H9 (cell line): ENCODE measurements around the gene GPR150. TPM values are rescaled to one million over a fixed set of nuclear protein-coding genes. Genes with fewer than 3 reads are reported as not detected.

Experiments used
- DNase-seq: peaks from one replicate; pipeline ENCODE4 v3.0.0-alpha.2; 2017
- H2AFZ ChIP-seq: one replicate; pipeline ENCODE4 v1.6.1; 2013; ENCODE audit warnings: mild to moderate bottlenecking, low read length, control low read depth, moderate library complexity
- H2AK5ac ChIP-seq: 2 replicates; pipeline ENCODE4 v1.6.1; 2013; ENCODE audit warnings: low read length, control low read depth, mixed read lengths; ENCODE audit not compliant: insufficient read length
- H2BK120ac ChIP-seq: one replicate; pipeline ENCODE4 v1.6.1; 2013; ENCODE audit warnings: low read depth, mild to moderate bottlenecking, low read length, control low read depth, inconsistent platforms; ENCODE audit not compliant: poor library complexity, severe bottlenecking
- H2BK12ac ChIP-seq: 2 replicates; pipeline ENCODE4 v1.6.1; 2013; ENCODE audit warnings: low read length, control low read depth, mixed read lengths, low read depth; ENCODE audit not compliant: insufficient read length
- H2BK15ac ChIP-seq: 2 replicates; pipeline ENCODE4 v1.6.1; 2013; ENCODE audit warnings: low read depth, low read length, control low read depth
- H2BK20ac ChIP-seq: one replicate; pipeline ENCODE4 v1.6.1; 2013; ENCODE audit warnings: low read depth, mild to moderate bottlenecking, low read length, control low read depth, inconsistent platforms; ENCODE audit not compliant: poor library complexity, severe bottlenecking
- H2BK5ac ChIP-seq: 2 replicates; pipeline ENCODE4 v1.6.1; 2013; ENCODE audit warnings: low read length, control low read depth, mixed read lengths; ENCODE audit not compliant: insufficient read length
- H3K14ac ChIP-seq: 2 replicates; pipeline ENCODE4 v1.6.1; 2013; ENCODE audit warnings: low read length, control low read depth; ENCODE audit not compliant: insufficient read depth
- H3K18ac ChIP-seq: 2 replicates; pipeline ENCODE4 v1.6.1; 2013; ENCODE audit warnings: low read depth, mild to moderate bottlenecking, mixed read lengths, low read length, control low read depth; ENCODE audit not compliant: insufficient read length
- H3K23ac ChIP-seq: 2 replicates; pipeline ENCODE4 v1.6.1; 2013; ENCODE audit warnings: low read length, control low read depth, mixed read lengths, low read depth; ENCODE audit not compliant: insufficient read length
- H3K23me2 ChIP-seq: 2 replicates; pipeline ENCODE4 v1.6.1; 2013; ENCODE audit warnings: low read depth, mild to moderate bottlenecking, mixed read lengths, low read length, control low read depth; ENCODE audit not compliant: insufficient read length, poor library complexity, severe bottlenecking
- H3K27ac ChIP-seq: 2 replicates; pipeline ENCODE4 v1.5.1; 2013; ENCODE audit warnings: low read length, control low read depth, mixed read lengths, low read depth; ENCODE audit not compliant: insufficient read length
- H3K27me3 ChIP-seq: 2 replicates; pipeline ENCODE4 v1.6.1; 2013; ENCODE audit warnings: low read length, control low read depth, inconsistent platforms; ENCODE audit not compliant: insufficient read depth
- H3K4ac ChIP-seq: 2 replicates; pipeline ENCODE4 v1.6.1; 2013; ENCODE audit warnings: low read depth, mild to moderate bottlenecking, control low read depth, inconsistent platforms, low read length, moderate library complexity
- H3K4me1 ChIP-seq: 2 replicates; pipeline ENCODE4 v1.6.1; 2013; ENCODE audit warnings: low read length, control low read depth, inconsistent platforms; ENCODE audit not compliant: insufficient read depth
- H3K4me2 ChIP-seq: 2 replicates; pipeline ENCODE4 v1.6.1; 2013; ENCODE audit warnings: low read length, control low read depth, mixed read lengths; ENCODE audit not compliant: insufficient read length, insufficient read depth
- H3K56ac ChIP-seq: 2 replicates; pipeline ENCODE4 v1.6.1; 2013; ENCODE audit warnings: low read depth, mild to moderate bottlenecking, mixed read lengths, low read length, control low read depth; ENCODE audit not compliant: insufficient read length
- H3K79me1 ChIP-seq: 2 replicates; pipeline ENCODE4 v1.6.1; 2013; ENCODE audit warnings: low read depth, mild to moderate bottlenecking, moderate library complexity, low read length, control low read depth, inconsistent platforms; ENCODE audit not compliant: insufficient read depth, poor library complexity, severe bottlenecking
- H3K79me2 ChIP-seq: 2 replicates; pipeline ENCODE4 v1.6.1; 2013; ENCODE audit warnings: low read length, control low read depth, inconsistent platforms; ENCODE audit not compliant: insufficient read depth
- H3K9ac ChIP-seq: 2 replicates; pipeline ENCODE4 v1.6.1; 2013; ENCODE audit warnings: low read length, control low read depth, mixed read lengths; ENCODE audit not compliant: insufficient read length; ENCODE audit errors: extremely low read depth
- H3K9me3 ChIP-seq: one replicate; pipeline ENCODE4 v1.6.1; 2013; ENCODE audit warnings: low read depth, low read length, inconsistent platforms; ENCODE audit not compliant: control insufficient read depth
- H3T11ph ChIP-seq: one replicate; pipeline ENCODE4 v1.6.1; 2013; ENCODE audit warnings: mild to moderate bottlenecking, low read length, control low read depth, inconsistent platforms
- H4K20me1 ChIP-seq: one replicate; pipeline ENCODE4 v1.6.1; 2013; ENCODE audit not compliant: control insufficient read depth, insufficient read length, insufficient read depth
- H4K5ac ChIP-seq: 2 replicates; pipeline ENCODE4 v1.6.1; 2013; ENCODE audit warnings: low read depth, mild to moderate bottlenecking, mixed read lengths, low read length, control low read depth; ENCODE audit not compliant: insufficient read length
- H4K8ac ChIP-seq: replicated peaks from 2 replicates; pipeline ENCODE4 v1.6.1; 2013; ENCODE audit warnings: low read length, control low read depth, mixed read lengths, low read depth; ENCODE audit not compliant: insufficient read length
- H4K91ac ChIP-seq: 2 replicates; pipeline ENCODE4 v1.6.1; 2013; ENCODE audit warnings: low read depth, mild to moderate bottlenecking, moderate library complexity, mixed read lengths, low read length, control low read depth; ENCODE audit not compliant: insufficient read length
- H3K27ac Mint-ChIP-seq, 3 experiments: 2 replicates in 2 of 3; 3 replicates in 1 of 3; pipeline ENCODE4 v1.8.0; 2020 to 2021; ENCODE audit warnings: mixed read lengths in 3 of 3, mild to moderate bottlenecking in 1 of 3, moderate library complexity in 1 of 3
- H3K27me3 Mint-ChIP-seq: 2 replicates; pipeline ENCODE4 v1.8.0; 2021; ENCODE audit warnings: low read depth, mild to moderate bottlenecking, moderate library complexity, mixed read lengths
- H3K36me3 Mint-ChIP-seq, 3 experiments: 2 replicates in 2 of 3; 3 replicates in 1 of 3; pipeline ENCODE4 v1.8.0; 2020 to 2021; ENCODE audit warnings: low read depth in 3 of 3, mixed read lengths in 3 of 3; ENCODE audit not compliant: insufficient read depth in 1 of 3
- H3K4me1 Mint-ChIP-seq, 2 experiments: 2 replicates each; pipeline ENCODE4 v1.8.0; 2020; ENCODE audit warnings: mixed read lengths in 2 of 2
- H3K4me3 Mint-ChIP-seq, 2 experiments: 2 replicates in 1 of 2; 3 replicates in 1 of 2; pipeline ENCODE4 v1.8.0; 2020 to 2021; ENCODE audit warnings: mild to moderate bottlenecking in 2 of 2, mixed read lengths in 2 of 2, moderate library complexity in 1 of 2
- H3K9me3 Mint-ChIP-seq, 2 experiments: 2 replicates in 1 of 2; 3 replicates in 1 of 2; pipeline ENCODE4 v1.8.0; 2020; ENCODE audit warnings: mild to moderate bottlenecking in 2 of 2, mixed read lengths in 2 of 2, moderate library complexity in 1 of 2
- CTCF ChIP-seq: fragments of 200-600 bp; sonication (generic); conservative IDR thresholded peaks from 3 replicates; pipeline ENCODE4 v1.8.0; 2021; ENCODE audit warnings: antibody characterized with exemption, mild to moderate bottlenecking
- WGBS: extraction: QIAGEN DNeasy Blood & Tissue Kit; methylation state at CpG from one replicate; pipeline ENCODE4 v1.1.7; 2013; ENCODE audit warnings: missing lambda C conversion rate, low lambda C conversion rate, mixed read lengths; ENCODE audit not compliant: insufficient read length; ENCODE audit errors: extremely low coverage; 5-methylcytosine and 5-hydroxymethylcytosine counted together
- total RNA-seq: library from RNA; stranded (reverse); gene quantifications from 2 replicates; pipeline ENCODE4 v1.2.1, GENCODE V29; 2021

The GPR150 gene
- total RNA-seq, 1 experiment from 2014 or later: not detected

DNA sequence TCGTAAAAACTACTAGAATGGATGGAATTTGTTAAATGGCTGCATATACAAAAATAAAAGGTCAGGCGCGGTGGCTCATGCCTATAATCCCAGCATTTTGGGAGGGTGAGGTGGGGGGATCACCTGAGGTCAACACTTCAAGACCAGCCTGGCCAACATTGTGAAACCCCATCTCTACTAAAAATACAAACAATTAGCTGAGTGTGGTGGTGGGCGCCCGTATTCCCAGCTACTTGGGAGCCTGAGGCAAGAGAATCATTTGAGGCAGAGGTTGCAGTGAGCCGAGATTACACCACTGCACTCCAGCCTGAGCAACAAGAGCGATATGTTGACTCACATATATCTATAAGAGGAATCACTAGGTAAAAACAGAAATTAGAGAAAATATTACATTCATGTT lies 9.3 kb upstream of the GPR150 start:
- WGBS: no CpG with 5 or more reads among the region's 7 CpGs
- TF ChIP-seq CTCF: no peak
- H3K18ac ChIP-seq: no peak overlapping the region

More for the DNA sequence above, 9.3 kb upstream of the GPR150 start:
- Mint-ChIP-seq H3K27me3 (peaks cover 2% of the 10 kb centered on the region), H3K36me3 (peaks cover 5 to 14% (median 5%) of the 10 kb centered on the region in 3 experiments; a peak in 5 of 7 replicates), H3K9me3 (peaks cover 9 to 13% of the 10 kb centered on the region in 2 experiments), H3K27ac (no peak overlapping the region; a peak in 1 of 7 replicates), H3K4me1 (no peaks in the 10 kb centered on the region), H3K4me3 (no peak overlapping the region)
- Histone ChIP-seq H4K8ac (no peak overlapping the region), H3K56ac (no peak overlapping the region), H3T11ph (no peak overlapping the region), H3K4ac (no peak overlapping the region), H3K9ac (no peak overlapping the region), H3K14ac (no peak overlapping the region), H2BK20ac (no peak overlapping the region), H4K5ac (no peak overlapping the region), H3K23me2 (no peaks in the 10 kb centered on the region), H3K9me3 (no peaks in the 10 kb centered on the region), H4K20me1 (no peaks in the 10 kb centered on the region), H2BK12ac (no peak overlapping the region), H2AFZ (no peak overlapping the region), H2BK120ac (no peak overlapping the region), H3K79me1 (no peaks in the 10 kb centered on the region), H3K4me1 (no peaks in the 10 kb centered on the region), H3K4me2 (no peak overlapping the region), H3K27ac (no peak overlapping the region), H3K79me2 (no peaks in the 10 kb centered on the region), H3K23ac (no peak overlapping the region), H3K27me3 (no peaks in the 10 kb centered on the region), H4K91ac (no peak overlapping the region), H2BK5ac (no peak overlapping the region), H2AK5ac (no peak overlapping the region), H2BK15ac (no peak overlapping the region)
- DNase-seq: no peak
